GM10847 (cell line): Measurements from ENCODE around the gene COL28A1.

Source experiments
- POLR2A ChIP-seq: IDR thresholded peaks from 2 replicates; pipeline ENCODE4 v1.6.1; 2011; ENCODE audit not compliant: insufficient read length; ENCODE audit errors: extremely low read depth

The COL28A1 gene

GRCh38 chr7:7535691-7536090, at the start of gene COL28A1:
COL28A1 (minus strand) TSS chr7:7535873; CDS start chr7:7532875, 2,998 bp downstream.
- TF ChIP-seq POLR2A: no peak

GRCh38 chr7:7584653-7585052, 49.0 kb upstream of the COL28A1 start:
- TF ChIP-seq POLR2A: no peak

- TF ChIP-seq POLR2A: no peak
These were observed 48.1 kb upstream of the COL28A1 start for GRCh38 chr7:7583731-7584130.

- no peak for TF ChIP-seq POLR2A
These were observed 46.9 kb upstream of the COL28A1 start for GRCh38 chr7:7582596-7582995.

- TF ChIP-seq POLR2A: no peak
These were observed 46.0 kb upstream of the COL28A1 start for GRCh38 chr7:7581531-7582179.

GRCh38 chr7:7579638-7580037, 44.0 kb upstream of the COL28A1 start:
- TF ChIP-seq POLR2A: no peak

GRCh38 chr7:7577888-7578287, 42.2 kb upstream of the COL28A1 start:
- TF ChIP-seq POLR2A: no peak

GRCh38 chr7:7576344-7576743, 40.7 kb upstream of the COL28A1 start:
- TF ChIP-seq POLR2A: no peak

- no peak for TF ChIP-seq POLR2A
These were observed 38.0 kb upstream of the COL28A1 start for GRCh38 chr7:7573701-7574100.

GRCh38 chr7:7570584-7570983, 34.9 kb upstream of the COL28A1 start:
- no peak for TF ChIP-seq POLR2A

- TF ChIP-seq POLR2A: no peak
These were observed 33.9 kb upstream of the COL28A1 start for GRCh38 chr7:7569615-7570014.

GRCh38 chr7:7569081-7569527, 33.4 kb upstream of the COL28A1 start:
- no peak for TF ChIP-seq POLR2A

GRCh38 chr7:7568553-7568952, 32.9 kb upstream of the COL28A1 start:
- no peak for TF ChIP-seq POLR2A

- no peak for TF ChIP-seq POLR2A
These were observed 32.3 kb upstream of the COL28A1 start for GRCh38 chr7:7567898-7568531.

- peak; percentile 66 for TF ChIP-seq POLR2A
These were observed 31.3 kb upstream of the COL28A1 start, which contains the start of gene MIOS for GRCh38 chr7:7566651-7567611. MIOS (plus strand) TSS chr7:7566884; CDS start chr7:7572476, 5,592 bp downstream.
